GM23338 (cell line): ENCODE data around the gene MTPN. TPM values are rescaled to one million over a fixed set of nuclear protein-coding genes. Genes with fewer than 3 reads are reported as not detected.

Source experiments
- ATAC-seq: fragments of 200-7000 bp; cut with Tn5 transposase; 3 replicates; pipeline ENCODE4 v1.9.1; 2020
- DNase-seq: peaks from one replicate; pipeline ENCODE4 v3.0.0-alpha.2; 2015; ENCODE audit warnings: low spot score
- H2AFZ ChIP-seq: fragments of 200-600 bp; sonication (generic); 2 replicates; pipeline ENCODE4 v1.8.0; 2016; ENCODE audit warnings: antibody characterized with exemption, mild to moderate bottlenecking, moderate library complexity
- H3F3A ChIP-seq: fragments of 200-600 bp; sonication (generic); replicated peaks from 2 replicates; pipeline ENCODE4 v1.8.0; 2017; ENCODE audit warnings: antibody characterized with exemption, mixed run types, low read depth
- H3K27ac ChIP-seq: fragments of 200-600 bp; sonication (generic); 2 replicates; pipeline ENCODE4 v1.6.1; 2016; ENCODE audit warnings: low read depth
- H3K27me3 ChIP-seq: fragments of 200-600 bp; sonication (generic); 2 replicates; pipeline ENCODE4 v1.8.0; 2016; ENCODE audit warnings: mild to moderate bottlenecking, mixed run types, moderate library complexity; ENCODE audit not compliant: insufficient read depth
- H3K36me3 ChIP-seq: fragments of 200-600 bp; sonication (generic); 2 replicates; pipeline ENCODE4 v1.8.0; 2016; ENCODE audit warnings: mild to moderate bottlenecking; ENCODE audit not compliant: insufficient read depth
- H3K4me1 ChIP-seq: fragments of 200-600 bp; sonication (generic); 2 replicates; pipeline ENCODE4 v1.8.0; 2016; ENCODE audit warnings: mild to moderate bottlenecking, moderate library complexity; ENCODE audit not compliant: insufficient read depth
- H3K4me2 ChIP-seq: fragments of 200-600 bp; sonication (generic); 2 replicates; pipeline ENCODE4 v1.7.1; 2017; ENCODE audit warnings: mixed run types
- H3K4me3 ChIP-seq: fragments of 200-600 bp; sonication (generic); 2 replicates; pipeline ENCODE4 v1.6.1; 2016; ENCODE audit warnings: mixed run types
- H3K79me2 ChIP-seq: fragments of 200-600 bp; sonication (generic); replicated peaks from 2 replicates; pipeline ENCODE4 v1.8.0; 2017; ENCODE audit warnings: mild to moderate bottlenecking; ENCODE audit not compliant: insufficient read depth
- H3K9me2 ChIP-seq: fragments of 200-600 bp; sonication (generic); 2 replicates; pipeline ENCODE4 v1.8.0; 2017; ENCODE audit not compliant: insufficient read depth
- H4K20me1 ChIP-seq: fragments of 200-600 bp; sonication (generic); replicated peaks from 2 replicates; pipeline ENCODE4 v1.8.0; 2017; ENCODE audit warnings: mild to moderate bottlenecking; ENCODE audit not compliant: insufficient read depth
- H3K27ac Mint-ChIP-seq: 2 replicates; pipeline ENCODE4 v1.8.0; 2020; ENCODE audit warnings: inconsistent platforms, mild to moderate bottlenecking, moderate library complexity, mixed read lengths
- H3K27me3 Mint-ChIP-seq: 3 replicates; pipeline ENCODE4 v1.8.0; 2022; ENCODE audit warnings: low read depth, mild to moderate bottlenecking, moderate library complexity, mixed read lengths, inconsistent platforms; ENCODE audit not compliant: insufficient read depth, poor library complexity
- H3K36me3 Mint-ChIP-seq: 3 replicates; pipeline ENCODE4 v1.8.0; 2021; ENCODE audit warnings: low read depth, mild to moderate bottlenecking, inconsistent platforms, moderate library complexity, mixed read lengths
- H3K4me1 Mint-ChIP-seq: 3 replicates; pipeline ENCODE4 v1.8.0; 2020; ENCODE audit warnings: mild to moderate bottlenecking, inconsistent platforms, mixed read lengths
- H3K4me3 Mint-ChIP-seq: 3 replicates; pipeline ENCODE4 v1.8.0; 2021; ENCODE audit warnings: moderate library complexity, mild to moderate bottlenecking, inconsistent platforms, mixed read lengths
- H3K9me3 Mint-ChIP-seq: 3 replicates; pipeline ENCODE4 v1.8.0; 2020; ENCODE audit warnings: moderate library complexity, mild to moderate bottlenecking, inconsistent platforms, mixed read lengths
- CREB1 ChIP-seq: fragments of 250-450 bp; sonication (Bioruptor Pico); IDR thresholded peaks from 2 replicates; pipeline ENCODE4 v1.5.0; 2020; ENCODE audit warnings: low read depth, mild to moderate bottlenecking, moderate library complexity
- EZH2 ChIP-seq: fragments of 200-600 bp; sonication (generic); IDR thresholded peaks from one replicate; pipeline ENCODE4 v1.8.0; 2017; ENCODE audit warnings: antibody characterized with exemption, mild to moderate bottlenecking, low read depth; ENCODE audit not compliant: unreplicated experiment
- EZH2phosphoT487 ChIP-seq: fragments of 200-600 bp; sonication (generic); IDR thresholded peaks from one replicate; pipeline ENCODE4 v1.8.1; 2018; ENCODE audit warnings: antibody characterized with exemption; ENCODE audit not compliant: unreplicated experiment
- JUNB ChIP-seq: IDR thresholded peaks from one replicate; pipeline ENCODE4 v1.6.1; 2016; ENCODE audit warnings: antibody characterized with exemption; ENCODE audit not compliant: unreplicated experiment
- NANOG ChIP-seq: IDR thresholded peaks from 2 replicates; pipeline ENCODE4 v1.6.1; 2016; ENCODE audit warnings: antibody characterized with exemption, borderline replicate concordance
- POLR2AphosphoS5 ChIP-seq: IDR thresholded peaks from 2 replicates; pipeline ENCODE4 v1.6.1; 2016; ENCODE audit warnings: antibody characterized with exemption, low read depth
- STAT1 ChIP-seq: IDR thresholded peaks from one replicate; pipeline ENCODE4 v1.6.1; 2016; ENCODE audit warnings: antibody characterized with exemption; ENCODE audit not compliant: unreplicated experiment
- ZNF114 ChIP-seq: fragments of 250-450 bp; sonication (Bioruptor Pico); IDR thresholded peaks from 2 replicates; pipeline ENCODE4 v1.5.0; 2020; ENCODE audit warnings: mild to moderate bottlenecking, moderate library complexity
- ZNF331 ChIP-seq: fragments of 250-450 bp; sonication (Bioruptor Pico); IDR thresholded peaks from 2 replicates; pipeline ENCODE4 v1.5.0; 2020; ENCODE audit warnings: low read depth, mild to moderate bottlenecking, moderate library complexity
- polyA plus RNA-seq: library from polyadenylated mRNA; unstranded; fragments of >200 nt; fragmentation: Nextera tagmentation; extraction: Ambion mirVana; gene quantifications from 2 replicates; pipeline ENCODE4 v1.2.1, GENCODE V29; 2016
- total RNA-seq: library from RNA; depleted of rRNA; stranded (reverse); fragments of >200 nt; shearing (Covaris generic); gene quantifications from 2 replicates; pipeline ENCODE4 v1.2.3, GENCODE V29; 2014
- TF ChIP-seq, protein P1 (sequence below): IDR thresholded peaks from 2 replicates; pipeline ENCODE4 v1.6.1; 2016; ENCODE audit warnings: antibody characterized with exemption
- TF ChIP-seq, protein P2 (sequence below): fragments of 250-450 bp; sonication (Bioruptor Pico); IDR thresholded peaks from 2 replicates; pipeline ENCODE4 v1.5.0; 2020; ENCODE audit warnings: mild to moderate bottlenecking, moderate library complexity
- TF ChIP-seq, protein P3 (sequence below): IDR thresholded peaks from one replicate; pipeline ENCODE4 v1.6.1; 2018; ENCODE audit warnings: antibody characterized with exemption; ENCODE audit not compliant: unreplicated experiment
- TF ChIP-seq, protein P4 (sequence below), 2 experiments: fragments of 200-600 bp in 1 of 2; sonication (generic) in 1 of 2; conservative IDR thresholded peaks; 2 replicates each; pipeline versions ENCODE4 v1.5.1 to v1.6.1; 2016 to 2017; ENCODE audit warnings: antibody characterized with exemption in 2 of 2, low read depth in 2 of 2, mild to moderate bottlenecking in 2 of 2, moderate library complexity in 1 of 2

Gene MTPN
- total and polyA plus RNA-seq, 2 experiments from 2014 or later, result 87.7 to 90.3 TPM

DNA sequence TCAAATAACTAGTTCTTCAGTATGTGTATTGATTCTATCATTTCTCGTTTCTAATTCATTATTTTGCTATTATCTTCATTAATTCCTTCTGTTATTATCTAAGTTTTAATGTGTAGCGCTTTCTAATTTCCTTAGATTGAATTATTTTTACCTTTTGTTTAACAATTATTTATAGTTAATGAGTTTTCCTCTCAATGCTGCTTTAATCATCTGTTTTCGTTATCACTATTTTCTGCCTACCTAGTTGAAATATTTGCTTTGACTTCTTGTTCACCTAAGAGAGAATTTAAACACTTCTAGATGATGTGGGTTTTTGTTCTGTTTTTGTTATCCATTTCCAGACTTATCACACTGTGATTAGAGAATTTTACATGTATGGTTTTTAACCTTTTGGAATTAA, 37.5 kb upstream of the MTPN start:
- H3K4me1 ChIP-seq, result no peaks in the 10 kb centered on the region
- H3K4me2 ChIP-seq, result no peak overlapping the region
- H3K4me3 ChIP-seq, result no peak overlapping the region
- H3F3A ChIP-seq, result no peaks in the 10 kb centered on the region
- H3K27me3 Mint-ChIP-seq, result peaks cover 1% of the 10 kb centered on the region
- no peak for ATAC-seq
- H3K36me3 ChIP-seq, result no peaks in the 10 kb centered on the region
- H3K27ac ChIP-seq, result no peak overlapping the region
- H3K9me2 ChIP-seq, result no peaks in the 10 kb centered on the region
- H3K9me3 Mint-ChIP-seq, result no peaks in the 10 kb centered on the region
- no peaks in the 10 kb centered on the region for H3K79me2 ChIP-seq
- no peaks in the 10 kb centered on the region for H3K36me3 Mint-ChIP-seq
- no peak for TF ChIP-seq EZH2
- no peak for TF ChIP-seq JUNB
- TF ChIP-seq CREB1 (CRISPR knock-in tag), result no peak
- no peak for TF ChIP-seq ZNF331
- TF ChIP-seq, protein P1, sequence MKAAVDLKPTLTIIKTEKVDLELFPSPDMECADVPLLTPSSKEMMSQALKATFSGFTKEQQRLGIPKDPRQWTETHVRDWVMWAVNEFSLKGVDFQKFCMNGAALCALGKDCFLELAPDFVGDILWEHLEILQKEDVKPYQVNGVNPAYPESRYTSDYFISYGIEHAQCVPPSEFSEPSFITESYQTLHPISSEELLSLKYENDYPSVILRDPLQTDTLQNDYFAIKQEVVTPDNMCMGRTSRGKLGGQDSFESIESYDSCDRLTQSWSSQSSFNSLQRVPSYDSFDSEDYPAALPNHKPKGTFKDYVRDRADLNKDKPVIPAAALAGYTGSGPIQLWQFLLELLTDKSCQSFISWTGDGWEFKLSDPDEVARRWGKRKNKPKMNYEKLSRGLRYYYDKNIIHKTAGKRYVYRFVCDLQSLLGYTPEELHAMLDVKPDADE, result no peak
- TF ChIP-seq, protein P2, sequence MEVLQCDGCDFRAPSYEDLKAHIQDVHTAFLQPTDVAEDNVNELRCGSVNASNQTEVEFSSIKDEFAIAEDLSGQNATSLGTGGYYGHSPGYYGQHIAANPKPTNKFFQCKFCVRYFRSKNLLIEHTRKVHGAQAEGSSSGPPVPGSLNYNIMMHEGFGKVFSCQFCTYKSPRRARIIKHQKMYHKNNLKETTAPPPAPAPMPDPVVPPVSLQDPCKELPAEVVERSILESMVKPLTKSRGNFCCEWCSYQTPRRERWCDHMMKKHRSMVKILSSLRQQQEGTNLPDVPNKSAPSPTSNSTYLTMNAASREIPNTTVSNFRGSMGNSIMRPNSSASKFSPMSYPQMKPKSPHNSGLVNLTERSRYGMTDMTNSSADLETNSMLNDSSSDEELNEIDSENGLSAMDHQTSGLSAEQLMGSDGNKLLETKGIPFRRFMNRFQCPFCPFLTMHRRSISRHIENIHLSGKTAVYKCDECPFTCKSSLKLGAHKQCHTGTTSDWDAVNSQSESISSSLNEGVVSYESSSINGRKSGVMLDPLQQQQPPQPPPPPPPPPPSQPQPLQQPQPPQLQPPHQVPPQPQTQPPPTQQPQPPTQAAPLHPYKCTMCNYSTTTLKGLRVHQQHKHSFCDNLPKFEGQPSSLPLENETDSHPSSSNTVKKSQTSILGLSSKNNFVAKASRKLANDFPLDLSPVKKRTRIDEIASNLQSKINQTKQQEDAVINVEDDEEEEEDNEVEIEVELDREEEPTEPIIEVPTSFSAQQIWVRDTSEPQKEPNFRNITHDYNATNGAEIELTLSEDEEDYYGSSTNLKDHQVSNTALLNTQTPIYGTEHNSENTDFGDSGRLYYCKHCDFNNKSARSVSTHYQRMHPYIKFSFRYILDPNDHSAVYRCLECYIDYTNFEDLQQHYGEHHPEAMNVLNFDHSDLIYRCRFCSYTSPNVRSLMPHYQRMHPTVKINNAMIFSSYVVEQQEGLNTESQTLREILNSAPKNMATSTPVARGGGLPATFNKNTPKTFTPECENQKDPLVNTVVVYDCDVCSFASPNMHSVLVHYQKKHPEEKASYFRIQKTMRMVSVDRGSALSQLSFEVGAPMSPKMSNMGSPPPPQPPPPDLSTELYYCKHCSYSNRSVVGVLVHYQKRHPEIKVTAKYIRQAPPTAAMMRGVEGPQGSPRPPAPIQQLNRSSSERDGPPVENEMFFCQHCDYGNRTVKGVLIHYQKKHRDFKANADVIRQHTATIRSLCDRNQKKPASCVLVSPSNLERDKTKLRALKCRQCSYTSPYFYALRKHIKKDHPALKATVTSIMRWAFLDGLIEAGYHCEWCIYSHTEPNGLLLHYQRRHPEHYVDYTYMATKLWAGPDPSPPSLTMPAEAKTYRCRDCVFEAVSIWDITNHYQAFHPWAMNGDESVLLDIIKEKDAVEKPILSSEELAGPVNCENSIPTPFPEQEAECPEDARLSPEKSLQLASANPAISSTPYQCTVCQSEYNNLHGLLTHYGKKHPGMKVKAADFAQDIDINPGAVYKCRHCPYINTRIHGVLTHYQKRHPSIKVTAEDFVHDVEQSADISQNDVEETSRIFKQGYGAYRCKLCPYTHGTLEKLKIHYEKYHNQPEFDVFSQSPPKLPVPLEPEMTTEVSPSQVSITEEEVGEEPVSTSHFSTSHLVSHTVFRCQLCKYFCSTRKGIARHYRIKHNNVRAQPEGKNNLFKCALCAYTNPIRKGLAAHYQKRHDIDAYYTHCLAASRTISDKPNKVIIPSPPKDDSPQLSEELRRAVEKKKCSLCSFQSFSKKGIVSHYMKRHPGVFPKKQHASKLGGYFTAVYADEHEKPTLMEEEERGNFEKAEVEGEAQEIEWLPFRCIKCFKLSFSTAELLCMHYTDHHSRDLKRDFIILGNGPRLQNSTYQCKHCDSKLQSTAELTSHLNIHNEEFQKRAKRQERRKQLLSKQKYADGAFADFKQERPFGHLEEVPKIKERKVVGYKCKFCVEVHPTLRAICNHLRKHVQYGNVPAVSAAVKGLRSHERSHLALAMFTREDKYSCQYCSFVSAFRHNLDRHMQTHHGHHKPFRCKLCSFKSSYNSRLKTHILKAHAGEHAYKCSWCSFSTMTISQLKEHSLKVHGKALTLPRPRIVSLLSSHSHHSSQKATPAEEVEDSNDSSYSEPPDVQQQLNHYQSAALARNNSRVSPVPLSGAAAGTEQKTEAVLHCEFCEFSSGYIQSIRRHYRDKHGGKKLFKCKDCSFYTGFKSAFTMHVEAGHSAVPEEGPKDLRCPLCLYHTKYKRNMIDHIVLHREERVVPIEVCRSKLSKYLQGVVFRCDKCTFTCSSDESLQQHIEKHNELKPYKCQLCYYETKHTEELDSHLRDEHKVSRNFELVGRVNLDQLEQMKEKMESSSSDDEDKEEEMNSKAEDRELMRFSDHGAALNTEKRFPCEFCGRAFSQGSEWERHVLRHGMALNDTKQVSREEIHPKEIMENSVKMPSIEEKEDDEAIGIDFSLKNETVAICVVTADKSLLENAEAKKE (CRISPR knock-in tag), result no peak
- TF ChIP-seq EZH2phosphoT487, result no peak
- TF ChIP-seq, protein P3, sequence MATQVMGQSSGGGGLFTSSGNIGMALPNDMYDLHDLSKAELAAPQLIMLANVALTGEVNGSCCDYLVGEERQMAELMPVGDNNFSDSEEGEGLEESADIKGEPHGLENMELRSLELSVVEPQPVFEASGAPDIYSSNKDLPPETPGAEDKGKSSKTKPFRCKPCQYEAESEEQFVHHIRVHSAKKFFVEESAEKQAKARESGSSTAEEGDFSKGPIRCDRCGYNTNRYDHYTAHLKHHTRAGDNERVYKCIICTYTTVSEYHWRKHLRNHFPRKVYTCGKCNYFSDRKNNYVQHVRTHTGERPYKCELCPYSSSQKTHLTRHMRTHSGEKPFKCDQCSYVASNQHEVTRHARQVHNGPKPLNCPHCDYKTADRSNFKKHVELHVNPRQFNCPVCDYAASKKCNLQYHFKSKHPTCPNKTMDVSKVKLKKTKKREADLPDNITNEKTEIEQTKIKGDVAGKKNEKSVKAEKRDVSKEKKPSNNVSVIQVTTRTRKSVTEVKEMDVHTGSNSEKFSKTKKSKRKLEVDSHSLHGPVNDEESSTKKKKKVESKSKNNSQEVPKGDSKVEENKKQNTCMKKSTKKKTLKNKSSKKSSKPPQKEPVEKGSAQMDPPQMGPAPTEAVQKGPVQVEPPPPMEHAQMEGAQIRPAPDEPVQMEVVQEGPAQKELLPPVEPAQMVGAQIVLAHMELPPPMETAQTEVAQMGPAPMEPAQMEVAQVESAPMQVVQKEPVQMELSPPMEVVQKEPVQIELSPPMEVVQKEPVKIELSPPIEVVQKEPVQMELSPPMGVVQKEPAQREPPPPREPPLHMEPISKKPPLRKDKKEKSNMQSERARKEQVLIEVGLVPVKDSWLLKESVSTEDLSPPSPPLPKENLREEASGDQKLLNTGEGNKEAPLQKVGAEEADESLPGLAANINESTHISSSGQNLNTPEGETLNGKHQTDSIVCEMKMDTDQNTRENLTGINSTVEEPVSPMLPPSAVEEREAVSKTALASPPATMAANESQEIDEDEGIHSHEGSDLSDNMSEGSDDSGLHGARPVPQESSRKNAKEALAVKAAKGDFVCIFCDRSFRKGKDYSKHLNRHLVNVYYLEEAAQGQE, result no peak
- TF ChIP-seq NANOG, result no peak
- TF ChIP-seq ZNF114 (CRISPR knock-in tag), result no peak
- TF ChIP-seq, protein P4, sequence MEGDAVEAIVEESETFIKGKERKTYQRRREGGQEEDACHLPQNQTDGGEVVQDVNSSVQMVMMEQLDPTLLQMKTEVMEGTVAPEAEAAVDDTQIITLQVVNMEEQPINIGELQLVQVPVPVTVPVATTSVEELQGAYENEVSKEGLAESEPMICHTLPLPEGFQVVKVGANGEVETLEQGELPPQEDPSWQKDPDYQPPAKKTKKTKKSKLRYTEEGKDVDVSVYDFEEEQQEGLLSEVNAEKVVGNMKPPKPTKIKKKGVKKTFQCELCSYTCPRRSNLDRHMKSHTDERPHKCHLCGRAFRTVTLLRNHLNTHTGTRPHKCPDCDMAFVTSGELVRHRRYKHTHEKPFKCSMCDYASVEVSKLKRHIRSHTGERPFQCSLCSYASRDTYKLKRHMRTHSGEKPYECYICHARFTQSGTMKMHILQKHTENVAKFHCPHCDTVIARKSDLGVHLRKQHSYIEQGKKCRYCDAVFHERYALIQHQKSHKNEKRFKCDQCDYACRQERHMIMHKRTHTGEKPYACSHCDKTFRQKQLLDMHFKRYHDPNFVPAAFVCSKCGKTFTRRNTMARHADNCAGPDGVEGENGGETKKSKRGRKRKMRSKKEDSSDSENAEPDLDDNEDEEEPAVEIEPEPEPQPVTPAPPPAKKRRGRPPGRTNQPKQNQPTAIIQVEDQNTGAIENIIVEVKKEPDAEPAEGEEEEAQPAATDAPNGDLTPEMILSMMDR (conservative IDR thresholded peaks at IDR 0.05; ENCODE audit: low read depth in 2 of 2), result no peak
- no peak for TF ChIP-seq POLR2AphosphoS5
- TF ChIP-seq STAT1, result no peak
- no peak overlapping the region for H3K27ac Mint-ChIP-seq
- H4K20me1 ChIP-seq, result no peaks in the 10 kb centered on the region
- no peaks in the 10 kb centered on the region for H3K27me3 ChIP-seq
- no peaks in the 10 kb centered on the region for H3K4me1 Mint-ChIP-seq
- no peak overlapping the region for H3K4me3 Mint-ChIP-seq
- H2AFZ ChIP-seq, result no peak overlapping the region
- DNase-seq, result no peak
